ENCODE results near the gene SLC25A22.

- TF ChIP-seq RAD21 (IDR thresholded peaks at IDR 0.05; ENCODE audit: low read depth) = no peak
- TF ChIP-seq TAF1 (IDR thresholded peaks at IDR 0.05; ENCODE audit: low read depth) = no peak
- TF ChIP-seq EP300 (IDR thresholded peaks at IDR 0.05; ENCODE audit: borderline replicate concordance) = no peak
- no peak for TF ChIP-seq MAX (IDR thresholded peaks at IDR 0.05)
- TF ChIP-seq TEAD4 (IDR thresholded peaks at IDR 0.05) = no peak
- no peak for TF ChIP-seq EGR1 (IDR thresholded peaks at IDR 0.05)
- no peak for TF ChIP-seq FOXM1 (IDR thresholded peaks at IDR 0.05; ENCODE audit: borderline replicate concordance, low read depth)
- no peak for TF ChIP-seq CEBPB (IDR thresholded peaks at IDR 0.05)
Observed at GRCh38 chr11:746289-747157, 51.6 kb downstream of the SLC25A22 start.
